ENCODE data around the gene HLF. TPM values are rescaled to one million over a fixed set of nuclear protein-coding genes. Genes with fewer than 3 reads are reported as not detected.

Gene HLF
- total RNA-seq, 1 experiment from 2014 or later: 1.5 TPM

- Histone ChIP-seq H3K4me1 (ENCODE audit: control insufficient read depth in 1 of 2, insufficient read depth in 2 of 2, low read length in 2 of 2) (peaks cover 12 to 16% of the 10 kb centered on the region in 2 experiments), H3K27ac (ENCODE audit: low read depth, low read length) (peak overlapping the region; percentile 59), H3K4me2 (ENCODE audit: low read length) (peak overlapping the region; percentile 94), H3K9ac (ENCODE audit: low read length) (peak overlapping the region; percentile 61), H3K27me3 (ENCODE audit: insufficient read depth, low read length) (no peaks in the 10 kb centered on the region), H3K4me3 (replicated peaks in 1 of 2; ENCODE audit: low read depth in 1 of 2, low read length in 2 of 2) (peak overlapping the region; percentile 45 to 63), H3K9me3 (ENCODE audit: control insufficient read depth in 1 of 2, insufficient read depth in 1 of 2, low read depth in 1 of 2, low read length in 2 of 2) (no peaks in the 10 kb centered on the region), H3K36me3 (ENCODE audit: control insufficient read depth in 1 of 2, insufficient read depth in 2 of 2, low read length in 2 of 2) (no peaks in the 10 kb centered on the region), H2AFZ (ENCODE audit: low read depth, low read length, poor library complexity, severe bottlenecking) (peak overlapping the region; percentile 97), H3K9me2 (ENCODE audit: insufficient read depth) (no peaks in the 10 kb centered on the region), H3K79me2 (ENCODE audit: insufficient read depth, low read length) (no peaks in the 10 kb centered on the region), H4K20me1 (ENCODE audit: insufficient read depth) (no peaks in the 10 kb centered on the region)
- RAD21 ChIA-PET (ENCODE audit: low non-redundant PET in 1 of 2, low total read pairs in 2 of 2, uncharacterized antibody in 2 of 2, unreplicated experiment in 2 of 2): interaction anchor here (0.6 to 0.7 kb wide), 4 partner anchors 59 to 330 kb away, joined by 3 to 4 read pairs (median 3); no protein-coding TSS in a partner anchor
- DNase-seq (ENCODE audit: low read depth, low spot score): peak; percentile 92
- intact Hi-C loops (cut with micrococcal nuclease): loop anchor here (1.0 to 2.0 kb wide), 2 partner anchors 26 to 58 kb away; partner anchors contain the start of gene HLF
- ATAC-seq: peak; percentile 98
- POLR2A ChIA-PET: interaction anchor here (0.8 to 1.0 kb wide), 4 partner anchors 13 to 148 kb away, joined by 3 read pairs; no protein-coding TSS in a partner anchor
- BruUV-seq (replicated peaks): no TSS peak
- CTCF ChIA-PET: interaction anchor here (0.7 to 1.5 kb wide), 5 partner anchors 8 to 233 kb away, joined by 3 to 5 read pairs (median 3); no protein-coding TSS in a partner anchor
- TF ChIP-seq JUND (IDR thresholded peaks at IDR 0.05): no peak
- no peak for TF ChIP-seq ATF3 (IDR thresholded peaks at IDR 0.05)
- no peak for TF ChIP-seq REST (IDR thresholded peaks at IDR 0.05; ENCODE audit: low read depth)
- no peak for TF ChIP-seq CEBPB (IDR thresholded peaks at IDR 0.05; ENCODE audit: low read depth)
- TF ChIP-seq ZFX (IDR thresholded peaks at IDR 0.05): no peak
- no peak for TF ChIP-seq ZNF274 (IDR thresholded peaks at IDR 0.05; ENCODE audit: low read depth, low read length)
- TF ChIP-seq ZBTB33 (IDR thresholded peaks at IDR 0.05; ENCODE audit: extremely low read depth, insufficient replicate concordance, low read length): peak; percentile 23
- TF ChIP-seq CTCF (IDR thresholded peaks at IDR 0.05 in 2 of 3, conservative IDR thresholded peaks at IDR 0.05 in 1 of 3; ENCODE audit: borderline replicate concordance in 1 of 3, insufficient read depth in 1 of 3, low read depth in 2 of 3, low read length in 2 of 3): no peak
- TF ChIP-seq EZH2 (IDR thresholded peaks at IDR 0.05): no peak
- TF ChIP-seq YY1 (IDR thresholded peaks at IDR 0.05; ENCODE audit: extremely low read depth, insufficient replicate concordance, low read depth, low read length): peak; percentile 38
- TF ChIP-seq POLR2A (IDR thresholded peaks at IDR 0.05; ENCODE audit: borderline replicate concordance, extremely low read depth, insufficient read depth, insufficient read length): peak; percentile 66
- peak; percentile 97 for TF ChIP-seq MAX (IDR thresholded peaks at IDR 0.05)
- TF ChIP-seq EGR1 (IDR thresholded peaks at IDR 0.05; ENCODE audit: low read depth): 0 out of 2 replicates have a peak, but pooled peaks have one; percentile 29
- no peak for TF ChIP-seq RAD21 (IDR thresholded peaks at IDR 0.05; ENCODE audit: low read depth)
- TF ChIP-seq CBX3 (IDR thresholded peaks at IDR 0.05; ENCODE audit: low read depth): peak; percentile 79; the same call in 1 of the 2 replicates
- TF ChIP-seq SP1 (IDR thresholded peaks at IDR 0.05; ENCODE audit: low read depth): peak; percentile 61
- peak; percentile 10 for TF ChIP-seq TCF7L2 (IDR thresholded peaks at IDR 0.05; ENCODE audit: borderline replicate concordance, extremely low read depth, insufficient read depth, insufficient read length)
- TF ChIP-seq SIN3A (IDR thresholded peaks at IDR 0.05; ENCODE audit: low read depth): no peak
Observed at GRCh38 chr17:55238179-55238930, 26.4 kb upstream of the HLF start.

All from HCT116 (cell line).